Omental fat pad (tissue), 4 donors: Measurements from ENCODE around the gene IGF2R. TPM values are rescaled to one million over a fixed set of nuclear protein-coding genes. Genes with fewer than 3 reads are reported as not detected.
"Not testable (repeated sequence)": the region's sequence is repeated elsewhere in the genome, so short reads cannot be mapped to it uniquely, and the experiment has no call there.

ENCODE experiments used
- ATAC-seq: fragments of 150-250 bp; one replicate; pipeline ENCODE4 v1.9.1; 2016; ENCODE audit warnings: mild to moderate bottlenecking, moderate library complexity; ENCODE audit not compliant: low FRiP score
- DNase-seq: peaks from one replicate; pipeline ENCODE4 v3.0.0-alpha.2; 2019; ENCODE audit warnings: low spot score
- total RNA-seq, 4 donors: library from RNA; depleted of rRNA; stranded (reverse); fragments of >200 nt; gene quantifications; one replicate each; pipeline ENCODE4 v1.1.0, GENCODE V29; 2016
- TF ChIP-seq, protein P1 (sequence below), 3 donors: fragments of 450-650 bp; IDR thresholded peaks; one replicate each; pipeline ENCODE4 v1.5.1; 2016 to 2017; ENCODE audit warnings: antibody characterized with exemption in 3 of 3, mild to moderate bottlenecking in 3 of 3, moderate library complexity in 2 of 3

IGF2R gene
- total RNA-seq, 4 donors from 2014 or later = 69.9 to 131 (median 110) TPM

DNA sequence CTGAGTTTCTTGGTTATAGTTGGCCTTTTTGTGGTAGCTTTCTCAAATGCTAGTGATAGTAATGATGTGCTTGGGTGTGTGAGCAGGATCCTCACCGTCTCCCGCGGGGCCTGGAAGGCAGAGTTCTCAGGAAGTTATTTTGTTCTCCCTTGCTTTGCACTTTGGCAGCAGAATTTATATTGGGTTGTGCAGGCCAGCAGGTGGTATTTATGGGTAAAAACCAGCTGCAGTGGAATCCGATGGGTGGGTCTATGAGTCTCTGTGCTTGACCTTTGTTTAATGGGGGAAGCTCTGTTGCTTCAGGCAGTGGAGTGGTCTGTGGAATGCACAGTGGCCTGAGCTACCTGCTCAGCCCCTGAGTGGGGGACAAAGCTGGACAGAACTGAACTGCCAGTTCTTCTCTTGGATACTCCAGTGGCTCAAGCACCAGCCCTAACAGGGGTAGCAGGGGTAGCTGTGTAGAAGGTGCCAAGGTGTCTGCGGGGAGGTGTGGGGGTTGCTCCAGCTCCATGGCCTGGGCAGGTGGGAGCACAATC, 27.3 kb downstream of the IGF2R start:
- no peak for DNase-seq
- peak; percentile 27 for ATAC-seq
- TF ChIP-seq, protein P1, sequence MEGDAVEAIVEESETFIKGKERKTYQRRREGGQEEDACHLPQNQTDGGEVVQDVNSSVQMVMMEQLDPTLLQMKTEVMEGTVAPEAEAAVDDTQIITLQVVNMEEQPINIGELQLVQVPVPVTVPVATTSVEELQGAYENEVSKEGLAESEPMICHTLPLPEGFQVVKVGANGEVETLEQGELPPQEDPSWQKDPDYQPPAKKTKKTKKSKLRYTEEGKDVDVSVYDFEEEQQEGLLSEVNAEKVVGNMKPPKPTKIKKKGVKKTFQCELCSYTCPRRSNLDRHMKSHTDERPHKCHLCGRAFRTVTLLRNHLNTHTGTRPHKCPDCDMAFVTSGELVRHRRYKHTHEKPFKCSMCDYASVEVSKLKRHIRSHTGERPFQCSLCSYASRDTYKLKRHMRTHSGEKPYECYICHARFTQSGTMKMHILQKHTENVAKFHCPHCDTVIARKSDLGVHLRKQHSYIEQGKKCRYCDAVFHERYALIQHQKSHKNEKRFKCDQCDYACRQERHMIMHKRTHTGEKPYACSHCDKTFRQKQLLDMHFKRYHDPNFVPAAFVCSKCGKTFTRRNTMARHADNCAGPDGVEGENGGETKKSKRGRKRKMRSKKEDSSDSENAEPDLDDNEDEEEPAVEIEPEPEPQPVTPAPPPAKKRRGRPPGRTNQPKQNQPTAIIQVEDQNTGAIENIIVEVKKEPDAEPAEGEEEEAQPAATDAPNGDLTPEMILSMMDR (IDR thresholded peaks at IDR 0.05) = no peak

DNA sequence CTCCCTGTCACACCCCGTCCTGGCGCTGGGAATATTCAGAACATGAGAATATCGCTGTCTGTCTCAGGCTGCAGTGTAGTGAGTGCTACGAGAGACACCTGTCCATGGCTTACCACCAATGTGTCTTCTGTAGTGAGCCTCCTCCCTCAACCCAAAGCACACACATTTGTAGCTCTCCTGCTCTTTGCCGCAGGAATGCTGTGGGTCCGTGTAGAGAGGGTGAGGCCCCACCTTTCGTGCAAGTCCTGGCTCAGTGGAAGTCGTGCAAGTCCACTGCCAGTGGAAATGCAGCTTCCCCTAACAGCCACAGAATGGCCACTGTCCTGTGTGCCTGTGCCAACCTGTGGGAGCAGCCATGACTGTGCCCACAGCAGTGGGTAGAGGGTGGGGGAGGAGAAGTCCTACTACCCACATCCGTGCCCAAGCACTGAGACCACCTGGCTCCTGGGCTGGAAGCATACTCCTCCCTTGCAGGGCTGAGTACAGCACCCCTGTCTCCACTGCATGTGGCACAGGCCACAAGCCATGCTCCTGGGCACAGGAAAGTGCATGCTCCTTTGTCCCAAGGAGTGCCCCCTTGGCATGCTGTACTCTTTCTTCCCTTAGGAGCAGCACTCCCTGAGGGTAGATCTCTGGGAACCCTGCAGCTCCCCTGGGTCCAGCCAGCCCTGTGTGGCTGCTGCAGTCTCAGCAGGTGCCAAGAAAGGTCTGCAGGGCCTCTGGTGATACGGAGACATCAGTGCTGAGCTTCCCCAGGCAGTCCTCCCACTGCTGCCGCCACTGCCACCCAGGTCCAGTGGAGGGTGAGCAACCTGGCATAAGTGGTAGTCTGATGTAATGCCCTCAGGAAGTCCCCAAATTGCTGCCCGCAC, 28.0 kb downstream of the IGF2R start:
- TF ChIP-seq, protein P1 (IDR thresholded peaks at IDR 0.05) = no peak
- DNase-seq (no peak), ATAC-seq (no peak)

DNA sequence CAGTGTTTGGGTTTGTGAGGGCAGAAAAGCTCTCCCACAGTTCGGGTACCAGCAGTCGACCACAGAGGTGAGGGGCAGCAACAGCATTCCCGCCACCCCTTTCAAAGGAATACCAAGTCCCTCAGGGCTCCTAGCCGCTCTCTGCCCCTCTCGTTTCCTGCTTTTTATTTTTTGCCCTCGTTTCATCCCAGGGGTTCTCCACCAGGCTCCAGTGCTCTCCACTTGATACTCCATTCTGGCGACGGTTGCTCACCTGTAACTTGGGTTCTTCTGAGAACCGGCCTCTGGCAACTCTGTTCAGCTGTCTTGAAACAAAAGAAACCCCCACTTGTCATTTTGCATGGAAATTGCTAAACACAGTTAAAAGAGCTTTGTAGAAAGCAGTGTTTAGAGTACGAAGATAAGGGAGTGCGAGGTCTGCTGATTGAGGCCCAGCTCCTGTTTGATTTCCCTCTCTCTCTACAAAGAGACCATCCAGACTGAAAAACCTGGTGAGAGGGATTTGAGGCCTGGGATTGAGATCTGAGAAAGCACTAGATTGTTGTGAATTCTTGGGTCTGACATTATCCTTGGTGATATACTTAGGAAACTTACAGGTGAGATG, 28.7 kb downstream of the IGF2R start:
- TF ChIP-seq, protein P1 (IDR thresholded peaks at IDR 0.05) = no peak
- DNase-seq (no peak), ATAC-seq (no peak)

DNA sequence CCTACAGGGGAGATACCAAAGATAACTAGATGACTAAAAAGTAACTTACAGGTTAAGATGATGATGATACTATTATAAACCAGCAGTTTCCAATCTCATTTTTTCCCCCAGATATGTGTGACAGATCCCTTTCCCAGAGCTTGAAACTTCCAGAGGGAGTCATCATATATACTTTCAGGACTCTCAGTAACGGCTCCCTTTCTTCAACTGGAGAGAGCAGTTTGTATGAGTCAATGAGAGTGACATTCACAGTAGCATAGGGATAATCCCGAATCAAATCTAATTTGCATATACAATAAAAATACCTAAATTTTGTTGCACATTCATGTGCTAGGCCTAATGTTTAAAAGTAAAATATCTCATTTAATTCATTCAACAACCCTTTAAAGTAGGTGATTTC, 29.7 kb downstream of the IGF2R start:
- ATAC-seq = no peak
- TF ChIP-seq, protein P1 (IDR thresholded peaks at IDR 0.05) = no peak
- no peak for DNase-seq

DNA sequence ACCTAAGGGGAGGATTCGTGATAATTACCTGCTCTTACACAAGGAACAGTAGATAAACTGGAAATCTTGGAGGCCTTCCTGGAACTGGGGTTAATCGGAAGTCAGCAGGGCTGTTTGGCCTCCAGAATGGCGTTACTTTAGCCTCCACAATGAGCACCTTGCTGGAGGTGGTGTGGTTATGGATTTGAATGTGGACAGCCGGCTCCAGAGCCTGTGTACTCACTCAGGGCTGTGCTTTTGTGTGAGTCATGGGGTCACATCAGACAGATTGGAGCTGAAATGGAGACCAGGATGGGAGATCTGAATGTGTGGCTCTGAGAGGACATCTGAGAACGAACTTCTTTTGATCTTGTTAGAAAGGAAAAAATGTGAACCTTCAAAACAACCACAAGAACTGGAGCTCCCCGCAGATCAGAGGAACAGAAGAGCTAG, 30.4 kb downstream of the IGF2R start:
- TF ChIP-seq, protein P1 (IDR thresholded peaks at IDR 0.05) = no peak
- ATAC-seq (no peak), DNase-seq (no peak)

DNA sequence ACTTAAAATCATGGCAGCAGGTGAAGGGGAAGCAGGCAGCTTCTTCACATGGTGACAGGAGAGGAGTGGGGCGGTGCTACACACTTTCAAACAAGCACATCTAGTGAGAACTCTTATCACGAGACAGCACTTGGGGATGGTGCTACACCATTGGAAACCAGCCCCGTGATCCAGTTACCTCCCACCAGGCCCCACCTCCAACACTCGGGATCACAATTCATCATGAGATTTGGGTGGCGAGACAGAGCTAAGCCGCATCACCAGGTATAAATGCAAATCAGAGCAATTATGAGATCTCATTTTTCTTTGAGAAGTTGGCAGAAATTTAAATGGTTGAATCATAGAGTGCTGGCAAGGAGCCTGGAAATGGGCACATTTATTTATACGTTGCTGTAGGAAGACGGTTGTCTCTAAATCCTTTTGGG, 31.4 kb downstream of the IGF2R start:
- TF ChIP-seq, protein P1 (IDR thresholded peaks at IDR 0.05) = no peak
- peak; percentile 41 for ATAC-seq
- no peak for DNase-seq

DNA sequence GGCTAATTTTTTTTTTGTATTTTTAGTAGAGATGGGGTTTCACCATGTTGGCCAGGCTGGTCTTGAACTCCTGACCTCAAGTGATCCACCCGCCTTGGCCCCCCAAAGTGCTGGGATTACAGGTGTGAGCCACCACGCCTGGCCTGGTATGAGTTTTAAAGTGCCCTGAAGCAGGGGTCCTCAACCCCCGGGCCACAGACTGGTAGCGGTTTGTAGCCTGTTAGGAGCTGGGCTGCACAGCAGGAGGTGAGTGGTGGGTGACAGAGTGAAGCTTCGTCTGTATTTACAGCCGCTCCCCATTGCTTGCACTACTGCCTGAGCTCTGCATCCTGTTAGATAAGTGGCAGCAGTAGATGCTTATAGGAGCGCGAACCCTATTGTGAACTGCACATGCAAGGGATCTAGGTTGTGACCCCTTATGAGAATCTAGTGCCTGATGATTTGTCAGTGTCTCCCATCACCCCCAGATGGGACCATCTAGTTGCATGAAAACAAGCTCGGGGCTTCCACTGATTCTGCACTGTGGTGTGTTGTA, 32.1 kb downstream of the IGF2R start:
- DNase-seq, ATAC-seq: not testable (repeated sequence)
